Measurements from ENCODE around the gene CDK14.

Gene CDK14

GRCh38 chr7:90645784-90646183, 49.7 kb downstream of the CDK14 start:
- no peak for DNase-seq

GRCh38 chr7:90648107-90648506, 52.0 kb downstream of the CDK14 start:
- no peak for DNase-seq

- no peak for DNase-seq
These were observed 52.7 kb downstream of the CDK14 start for GRCh38 chr7:90648834-90649233.

- DNase-seq, result no peak
These were observed 58.8 kb downstream of the CDK14 start for GRCh38 chr7:90654718-90655427.

GRCh38 chr7:90655566-90655965, 59.4 kb downstream of the CDK14 start:
- no peak for DNase-seq

GRCh38 chr7:90657481-90657880, 61.4 kb downstream of the CDK14 start:
- no peak for DNase-seq

- DNase-seq, result no peak
These were observed 64.0 kb downstream of the CDK14 start for GRCh38 chr7:90660100-90660499.

GRCh38 chr7:90660819-90661218, 64.7 kb downstream of the CDK14 start:
- DNase-seq, result no peak

- no peak for DNase-seq
These were observed 65.4 kb downstream of the CDK14 start for GRCh38 chr7:90661290-90662151.

GRCh38 chr7:90663176-90663575, 67.1 kb downstream of the CDK14 start:
- no peak for DNase-seq

GRCh38 chr7:90666186-90666585, 70.1 kb downstream of the CDK14 start:
- DNase-seq, result no peak

- DNase-seq, result no peak
These were observed 72.9 kb downstream of the CDK14 start for GRCh38 chr7:90668992-90669391.

- no peak for DNase-seq
These were observed 73.4 kb downstream of the CDK14 start for GRCh38 chr7:90669492-90669891.

GRCh38 chr7:90671571-90671970, 75.5 kb downstream of the CDK14 start:
- no peak for DNase-seq

GRCh38 chr7:90672210-90672609, 76.1 kb downstream of the CDK14 start:
- DNase-seq, result no peak

GRCh38 chr7:90674625-90675024, 78.5 kb downstream of the CDK14 start:
- no peak for DNase-seq

- DNase-seq, result no peak
These were observed 79.9 kb downstream of the CDK14 start for GRCh38 chr7:90675982-90676381.

GRCh38 chr7:90677486-90678404, 81.6 kb downstream of the CDK14 start:
- no peak for DNase-seq

GRCh38 chr7:90678986-90679385, 82.9 kb downstream of the CDK14 start:
- no peak for DNase-seq

- no peak for DNase-seq
These were observed 84.4 kb downstream of the CDK14 start for GRCh38 chr7:90680484-90680883.

GRCh38 chr7:90681336-90682022, 85.4 kb downstream of the CDK14 start:
- DNase-seq, result no peak

- no peak for DNase-seq
These were observed 90.0 kb downstream of the CDK14 start for GRCh38 chr7:90686146-90686545.

- no peak for DNase-seq
These were observed 92.7 kb downstream of the CDK14 start for GRCh38 chr7:90688810-90689209.
